Pulmonary artery endothelial cell (primary cell): Measurements from ENCODE around the gene CARS2. TPM values are rescaled to one million over a fixed set of nuclear protein-coding genes. Genes with fewer than 3 reads are reported as not detected.
"Not testable (repeated sequence)": the region's sequence is repeated elsewhere in the genome, so short reads cannot be mapped to it uniquely, and the experiment has no call there.

Experiments
- DNase-seq: peaks from one replicate; pipeline ENCODE4 v3.0.0-alpha.2; 2011; ENCODE audit warnings: low read depth, low spot score
- total RNA-seq: library from RNA; depleted of rRNA; stranded (reverse); fragments of >200 nt; gene quantifications from 2 replicates; pipeline ENCODE4 v1.2.3, GENCODE V29; 2014

CARS2 gene
- total RNA-seq, 1 donor from 2014 or later, result 47.4 TPM

DNA sequence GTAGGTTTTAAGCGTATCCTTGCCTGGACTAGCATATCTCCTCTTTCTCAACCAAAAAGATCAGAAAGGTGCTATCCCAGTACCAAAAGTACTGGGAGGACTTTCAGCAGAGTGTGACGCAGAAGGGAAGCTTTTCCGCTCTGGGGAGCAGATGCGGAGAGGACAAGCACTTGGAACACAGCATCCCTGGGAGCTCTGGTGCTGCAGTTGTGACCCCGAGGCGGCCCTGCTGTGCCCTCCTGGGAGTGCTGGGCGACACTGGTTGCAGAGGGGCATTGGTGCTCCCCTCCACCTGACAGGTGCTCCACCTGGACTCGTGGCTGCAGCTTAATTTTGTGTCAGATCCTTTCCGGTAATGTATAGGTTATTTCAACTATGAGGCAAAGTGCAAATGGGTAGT, 87.1 kb downstream of the CARS2 start:
- DNase-seq, result no peak

DNA sequence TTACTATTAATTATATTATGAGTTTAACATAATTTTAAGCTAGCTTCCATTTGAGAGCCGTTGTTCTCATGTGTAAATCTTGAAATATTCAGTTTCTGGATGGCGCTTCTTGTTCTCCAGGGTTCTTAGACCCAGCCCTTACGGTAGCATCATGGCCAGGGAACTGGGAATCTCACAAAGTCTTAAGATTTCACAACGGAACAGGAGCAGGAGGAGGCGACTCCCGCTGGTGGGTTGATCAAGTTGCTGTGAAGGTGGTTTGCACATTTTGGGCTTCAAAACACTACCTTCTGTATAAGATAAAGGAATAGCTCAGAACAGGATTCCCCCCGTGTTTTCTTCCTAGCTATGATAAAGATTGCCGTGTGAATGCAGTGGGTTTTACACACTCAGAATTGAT, 87.7 kb downstream of the CARS2 start:
- no peak for DNase-seq

DNA sequence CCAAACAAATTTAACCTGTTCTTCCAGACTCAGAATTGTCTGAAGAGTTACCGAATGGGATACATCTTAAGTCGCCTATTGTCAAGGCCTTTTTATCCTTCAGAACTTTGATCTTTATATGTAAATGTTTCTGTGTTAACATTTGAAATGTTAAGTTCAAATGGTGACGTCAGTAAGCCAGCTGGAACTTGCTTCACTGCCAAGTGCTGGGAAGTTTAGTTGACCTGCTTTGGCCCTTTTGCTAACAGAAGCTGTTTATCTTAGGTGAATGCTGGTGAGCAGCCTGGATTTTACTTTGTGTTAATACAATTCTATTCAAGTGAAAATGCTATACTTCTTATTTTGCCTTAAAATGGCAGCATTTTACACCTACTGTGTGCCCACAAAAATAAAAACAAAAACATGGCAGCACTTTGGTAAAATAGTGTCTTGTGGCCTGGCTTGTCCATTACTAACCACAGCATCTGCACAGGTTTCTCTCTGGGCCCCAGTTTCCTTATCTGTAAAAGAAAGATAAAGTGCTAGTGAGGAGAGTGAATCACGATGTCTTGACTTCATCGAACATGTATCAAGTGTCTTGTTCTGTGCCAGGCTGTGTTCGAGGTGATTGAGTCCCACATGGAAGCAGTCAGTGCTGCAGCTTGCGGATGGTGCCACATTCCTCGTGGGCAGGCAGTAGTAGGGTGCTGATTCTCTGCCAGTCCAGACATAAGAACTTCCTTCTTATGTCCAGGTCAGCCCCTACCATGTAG, 88.4 kb downstream of the CARS2 start:
- DNase-seq, result peak; percentile 60

DNA sequence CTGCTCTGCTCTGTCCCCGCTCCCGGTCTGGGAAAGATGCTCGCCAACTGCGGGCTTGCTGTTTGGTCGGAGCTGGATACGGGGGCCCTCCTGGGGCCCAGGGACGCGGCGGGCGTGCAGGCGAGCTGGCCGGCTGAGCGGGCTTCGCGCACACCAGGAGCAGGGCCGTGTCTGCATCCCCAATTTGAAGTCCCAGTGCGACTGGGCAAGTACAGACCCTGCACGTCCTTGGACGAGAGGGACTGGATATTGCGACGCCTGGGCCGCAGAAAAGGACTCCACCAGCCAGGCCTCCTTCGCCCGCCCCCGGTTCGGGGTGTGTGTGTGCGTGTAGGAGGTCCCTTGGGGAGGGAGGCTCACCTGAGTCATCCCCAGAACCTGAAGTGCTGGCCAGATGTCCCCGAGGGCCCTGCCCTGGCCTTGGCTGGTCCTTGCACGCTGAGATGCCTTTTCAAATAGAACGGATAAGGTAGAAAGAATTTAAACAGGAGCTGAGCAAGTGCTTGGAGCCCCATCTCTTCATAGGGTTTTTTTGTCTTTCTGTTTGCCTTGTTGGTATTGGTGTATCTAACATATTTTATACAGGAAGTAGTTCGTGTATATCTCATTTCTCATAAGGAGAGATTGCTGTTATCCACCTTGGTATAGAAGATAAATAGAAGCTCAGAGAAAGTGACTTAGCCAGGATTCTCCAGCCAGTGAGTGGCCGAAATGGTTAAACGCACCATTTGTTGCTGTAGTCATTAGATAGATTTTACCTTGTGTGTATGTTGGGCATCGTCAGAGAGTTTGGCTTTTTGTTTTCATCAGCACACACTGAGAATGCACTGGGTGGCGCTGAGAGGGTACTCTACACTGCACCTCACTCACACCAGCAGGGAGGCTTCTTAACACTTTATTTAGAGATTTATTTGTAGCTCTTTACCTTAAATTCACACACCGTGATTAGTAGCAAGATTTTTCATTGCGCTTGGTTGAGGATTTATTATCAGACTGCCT, 89.5 kb downstream of the CARS2 start:
- DNase-seq, result no peak

DNA sequence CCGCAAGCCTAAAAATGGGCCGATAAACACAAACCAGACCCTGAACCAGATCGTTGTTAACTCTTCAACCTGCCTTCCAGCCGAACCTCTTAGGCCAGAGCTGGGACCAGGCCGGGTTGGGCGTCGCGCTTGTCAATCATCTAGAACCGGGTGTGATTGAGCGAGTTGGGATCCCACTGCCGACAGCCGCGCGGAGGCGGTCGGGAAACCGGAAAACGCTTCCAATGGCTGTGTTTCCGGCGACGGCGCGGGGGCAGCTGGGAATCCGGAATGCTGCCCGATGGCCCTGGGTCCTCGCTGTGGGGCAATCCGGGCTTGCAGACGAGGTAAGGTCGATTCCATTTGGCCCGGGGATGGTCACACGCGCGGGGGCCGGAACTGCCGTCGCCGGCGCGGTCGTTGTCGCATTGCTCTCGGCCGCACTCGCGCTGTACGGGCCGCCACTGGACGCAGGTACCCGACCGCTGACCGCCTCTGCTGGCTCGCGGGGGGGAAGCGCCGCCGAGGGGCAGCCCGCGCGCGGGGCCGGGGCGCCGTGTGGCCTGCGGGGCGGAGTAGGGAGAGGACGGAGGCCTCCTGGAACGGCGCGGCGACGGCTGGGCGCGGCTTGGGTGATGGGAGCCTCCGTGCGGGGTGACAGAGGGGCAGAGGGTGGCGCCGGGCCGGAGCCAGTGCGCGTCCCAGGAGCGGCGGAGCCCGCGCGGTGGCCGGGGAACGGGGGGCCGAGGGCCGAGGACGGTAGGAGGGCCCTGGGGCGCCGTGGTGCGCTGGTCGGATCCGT, 90.4 kb downstream of the CARS2 start, which contains the start of gene NAXD:
TSS of gene NAXD (plus strand) at position 224 of the 781 bp plus-strand sequence. CDS start at position 281, 57 bp downstream.
- DNase-seq, result peak; percentile 88

DNA sequence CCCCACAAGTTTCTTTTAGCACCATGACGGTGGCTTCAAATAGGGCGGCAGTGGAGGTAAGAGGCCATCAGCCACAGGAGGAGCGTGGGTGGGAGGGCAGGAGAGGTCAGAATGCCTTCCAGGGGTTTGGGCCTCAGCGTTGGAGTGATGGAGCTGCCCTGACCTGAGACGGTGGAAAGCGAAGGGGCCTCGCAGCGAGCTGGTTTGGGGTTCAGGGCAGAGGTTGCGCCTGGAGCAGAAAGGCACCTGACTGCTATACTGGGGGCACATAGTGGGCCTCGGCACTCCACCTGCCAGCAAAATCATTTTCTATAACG, 91.0 kb downstream of the CARS2 start:
- no peak for DNase-seq

DNA sequence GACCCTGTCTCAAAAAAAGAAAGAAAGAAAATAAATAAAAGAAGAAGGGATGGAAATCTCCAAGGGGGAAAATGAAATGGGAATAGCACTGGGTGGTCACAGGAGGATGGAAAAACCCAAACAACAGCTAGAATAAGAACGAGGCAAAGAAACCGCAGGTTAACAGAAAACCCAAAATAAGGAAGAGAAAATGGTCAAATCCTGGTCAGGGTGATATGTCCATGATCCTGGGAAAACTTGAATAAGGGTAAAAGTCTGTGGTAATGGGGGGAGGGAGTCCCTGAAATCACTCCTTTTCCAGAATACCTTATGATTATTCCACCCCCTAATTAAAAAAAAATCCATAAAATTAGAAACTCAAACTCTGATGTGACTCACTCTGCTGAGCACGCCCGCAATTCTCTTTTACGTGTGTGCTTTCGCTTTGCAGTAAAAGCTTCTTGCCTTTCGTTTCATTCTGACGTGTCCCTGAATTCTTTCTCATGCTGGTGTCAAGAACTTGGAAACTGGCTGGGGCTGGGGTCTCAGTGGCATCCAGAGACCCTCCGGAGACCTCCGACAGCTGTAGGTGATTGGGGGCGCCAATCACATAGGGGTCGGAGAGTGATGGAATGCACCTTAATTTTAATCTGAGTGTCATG, 94.8 kb downstream of the CARS2 start:
- no peak for DNase-seq

DNA sequence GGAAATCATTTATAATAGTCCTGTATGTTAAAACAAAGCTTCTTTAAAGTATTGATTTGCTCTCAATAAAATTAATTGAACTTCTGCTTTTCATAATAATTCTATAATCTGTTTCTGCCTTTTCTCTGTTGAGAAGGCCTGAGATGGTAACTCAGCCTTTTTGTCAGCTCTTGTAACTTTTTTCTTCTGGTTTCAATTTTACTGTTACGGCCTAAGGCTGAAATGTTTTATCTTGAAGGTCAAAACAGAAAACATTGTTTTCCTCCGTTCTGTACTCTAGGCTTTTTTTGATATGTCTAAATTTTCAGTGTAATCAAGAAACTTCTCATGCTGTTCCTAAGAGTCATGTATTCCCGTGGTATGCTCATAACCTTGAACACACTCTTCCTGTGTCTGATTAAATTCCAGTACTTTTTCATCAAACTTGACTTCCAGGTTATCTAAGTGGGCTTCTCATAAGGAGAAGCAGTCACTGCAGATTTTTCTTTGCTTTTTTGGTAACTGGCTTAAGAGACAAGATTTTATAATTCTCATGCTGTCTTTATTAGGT, 98.2 kb downstream of the CARS2 start:
- no peak for DNase-seq

DNA sequence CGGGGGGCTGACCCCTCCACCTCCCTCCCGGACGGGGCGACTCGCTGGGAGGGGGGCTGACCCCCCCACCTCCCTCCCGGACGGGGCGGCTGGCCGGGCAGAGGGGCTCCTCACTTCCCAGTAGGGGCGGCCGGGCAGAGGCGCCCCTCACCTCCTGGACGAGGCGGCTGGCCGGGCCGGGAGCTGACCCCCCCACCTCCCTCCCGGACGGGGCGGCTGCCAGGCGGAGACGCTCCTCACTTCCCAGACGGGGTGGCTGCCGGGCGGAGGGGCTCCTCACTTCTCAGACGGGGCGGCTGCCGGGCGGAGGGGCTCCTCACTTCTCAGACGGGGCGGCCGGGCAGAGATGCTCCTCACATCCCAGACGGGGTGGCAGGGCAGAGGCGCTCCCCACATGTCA, 99.6 kb downstream of the CARS2 start:
- DNase-seq, result not testable (repeated sequence)

DNA sequence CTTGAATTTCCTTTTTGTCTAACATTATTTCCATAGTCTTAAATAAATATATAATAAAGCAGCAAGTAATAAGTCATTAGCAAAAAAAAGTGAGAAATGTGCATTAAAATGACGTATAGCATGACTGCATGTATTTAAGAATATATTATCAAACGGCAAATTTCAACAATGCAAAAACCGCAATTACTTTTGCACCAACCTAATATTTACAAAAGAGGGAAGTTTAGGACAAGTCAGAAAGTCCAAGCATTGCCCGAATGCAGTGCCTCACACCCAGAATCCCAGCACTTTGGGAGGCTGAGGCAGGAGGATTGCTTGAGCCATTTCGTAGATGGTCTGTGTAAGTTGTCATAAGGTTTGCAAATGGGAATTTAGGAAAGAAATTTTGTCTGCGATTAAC, 100.8 kb downstream of the CARS2 start:
- no peak for DNase-seq

DNA sequence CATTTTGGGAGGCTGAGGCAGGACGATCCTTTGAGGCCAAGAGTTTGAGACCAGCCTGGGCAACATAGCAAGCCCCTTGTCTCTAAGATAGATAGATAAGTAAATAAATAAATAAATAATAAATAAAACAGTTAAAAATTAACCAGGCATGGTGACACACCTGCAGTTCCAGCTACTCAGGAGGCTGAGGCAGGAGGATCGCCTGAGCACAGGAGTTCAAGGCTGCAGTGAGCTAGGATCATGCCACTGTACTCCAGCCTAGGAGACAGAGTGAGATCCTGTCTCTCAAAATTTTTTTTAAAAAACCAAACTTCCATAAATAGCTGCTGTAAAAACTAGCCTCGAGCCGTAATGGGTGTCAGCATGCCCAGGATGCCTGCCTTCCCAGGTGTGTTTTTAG, 104.9 kb downstream of the CARS2 start:
- no peak for DNase-seq

DNA sequence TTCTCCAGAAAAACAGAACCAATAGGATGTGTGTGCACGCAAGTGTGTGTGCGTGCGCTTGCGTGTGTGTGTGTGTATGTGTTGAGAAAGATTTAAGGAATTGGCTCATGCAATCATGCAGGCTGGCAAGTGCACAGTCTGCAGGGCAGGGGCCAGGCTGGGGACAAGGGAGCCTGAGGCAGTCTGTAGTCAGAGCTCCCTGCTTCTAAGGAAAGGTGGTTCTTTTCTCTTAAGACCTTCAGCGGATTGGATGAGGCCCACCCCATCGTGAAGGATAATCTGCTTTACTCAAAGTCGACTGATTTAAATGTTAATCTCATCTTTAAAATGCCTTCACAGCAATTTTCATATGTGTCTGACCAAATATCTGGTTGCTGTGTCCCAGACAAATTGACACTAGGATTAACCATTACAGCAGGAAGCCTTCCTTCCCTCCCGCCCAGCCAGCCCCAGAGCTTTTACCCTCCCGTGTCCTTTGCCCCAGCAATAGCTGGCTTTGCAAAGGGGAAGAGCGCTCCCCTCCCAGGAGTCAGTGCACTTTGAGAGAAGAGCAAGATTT, 105.6 kb downstream of the CARS2 start:
- DNase-seq, result no peak

DNA sequence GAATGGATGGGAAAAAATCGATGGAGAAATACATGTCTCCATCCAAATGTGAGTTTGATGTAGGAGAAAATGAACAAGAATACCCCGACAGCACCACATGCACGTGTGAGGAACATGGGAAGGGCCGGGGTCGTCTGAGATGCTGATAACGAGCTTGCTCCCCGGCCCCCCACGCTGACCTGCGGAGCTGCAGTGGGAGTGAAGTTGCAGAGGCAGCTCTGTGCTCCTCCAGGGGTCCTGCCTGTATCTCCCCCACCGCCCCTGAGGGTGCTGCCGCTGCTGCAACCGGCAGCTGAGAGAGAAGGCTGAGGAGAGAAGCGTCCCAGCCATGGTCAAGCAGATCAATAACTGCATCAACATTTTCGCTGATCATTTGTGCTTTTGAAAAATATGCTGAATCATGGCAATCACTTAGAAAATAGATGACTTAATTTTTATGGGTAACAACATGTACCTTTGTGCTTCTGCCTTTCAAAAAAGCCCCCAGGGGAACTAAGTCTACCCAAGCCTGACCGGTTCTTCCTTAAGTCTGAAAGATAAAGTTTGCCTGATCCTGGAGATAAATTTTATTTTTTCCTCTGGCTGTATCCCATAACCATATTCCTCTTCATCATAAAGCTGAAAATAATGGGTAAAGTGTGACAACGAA, 108.8 kb downstream of the CARS2 start:
- no peak for DNase-seq

DNA sequence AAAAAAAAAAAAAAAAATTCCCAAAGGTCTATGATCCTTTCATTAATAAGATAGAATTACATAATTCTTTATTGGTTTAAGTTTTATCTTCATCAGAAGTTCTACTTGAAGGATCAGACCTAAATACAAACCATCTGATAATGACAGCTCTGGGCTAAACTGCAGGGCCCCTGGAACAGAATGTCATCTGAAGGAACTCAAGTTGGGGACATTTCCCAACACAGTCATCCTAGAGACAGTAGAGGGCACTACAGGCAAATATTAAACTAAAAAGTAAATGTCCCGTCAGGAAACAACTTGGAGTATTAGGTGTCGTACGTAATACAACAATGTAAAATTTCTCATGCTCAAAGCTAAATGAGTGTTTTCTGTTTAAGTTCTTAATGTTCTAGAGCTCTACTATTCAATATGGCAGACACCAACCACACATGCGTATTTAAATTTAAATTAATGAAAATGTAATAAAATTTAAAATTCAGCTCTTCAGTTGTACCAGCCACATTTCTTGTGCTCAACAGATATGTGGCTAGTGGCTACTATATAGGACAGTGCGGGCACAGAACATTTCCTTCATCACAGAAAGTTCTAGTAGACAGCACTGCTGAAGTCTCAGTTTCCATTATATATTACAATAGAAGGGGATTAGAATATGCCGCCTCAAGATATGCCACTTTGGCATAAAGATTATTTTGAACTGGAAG, 112.3 kb downstream of the CARS2 start:
- no peak for DNase-seq

DNA sequence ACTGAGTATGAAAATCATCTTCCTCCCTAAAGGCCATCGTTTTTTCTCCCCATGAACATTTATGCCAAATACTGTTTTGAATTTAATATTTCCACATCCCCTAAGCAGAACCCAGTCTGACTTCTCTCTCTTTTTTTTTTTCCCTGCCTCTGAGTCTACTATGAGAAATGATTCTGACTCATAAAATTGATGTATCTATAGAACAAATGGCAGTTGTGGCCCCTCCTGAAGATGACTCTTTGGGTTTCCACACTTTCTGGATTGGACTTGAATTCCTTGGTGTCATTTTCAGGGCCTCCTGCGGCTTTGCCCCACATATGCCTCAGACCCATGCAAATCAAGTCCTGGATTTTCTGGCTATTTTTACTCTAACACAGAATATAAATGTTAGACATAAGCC, 113.3 kb downstream of the CARS2 start:
- DNase-seq, result no peak
